ENCODE data around the gene KLHL18.

Gene KLHL18

GRCh38 chr3:47342812-47343211, 60.1 kb downstream of the KLHL18 start:
- TF ChIP-seq, protein P1, sequence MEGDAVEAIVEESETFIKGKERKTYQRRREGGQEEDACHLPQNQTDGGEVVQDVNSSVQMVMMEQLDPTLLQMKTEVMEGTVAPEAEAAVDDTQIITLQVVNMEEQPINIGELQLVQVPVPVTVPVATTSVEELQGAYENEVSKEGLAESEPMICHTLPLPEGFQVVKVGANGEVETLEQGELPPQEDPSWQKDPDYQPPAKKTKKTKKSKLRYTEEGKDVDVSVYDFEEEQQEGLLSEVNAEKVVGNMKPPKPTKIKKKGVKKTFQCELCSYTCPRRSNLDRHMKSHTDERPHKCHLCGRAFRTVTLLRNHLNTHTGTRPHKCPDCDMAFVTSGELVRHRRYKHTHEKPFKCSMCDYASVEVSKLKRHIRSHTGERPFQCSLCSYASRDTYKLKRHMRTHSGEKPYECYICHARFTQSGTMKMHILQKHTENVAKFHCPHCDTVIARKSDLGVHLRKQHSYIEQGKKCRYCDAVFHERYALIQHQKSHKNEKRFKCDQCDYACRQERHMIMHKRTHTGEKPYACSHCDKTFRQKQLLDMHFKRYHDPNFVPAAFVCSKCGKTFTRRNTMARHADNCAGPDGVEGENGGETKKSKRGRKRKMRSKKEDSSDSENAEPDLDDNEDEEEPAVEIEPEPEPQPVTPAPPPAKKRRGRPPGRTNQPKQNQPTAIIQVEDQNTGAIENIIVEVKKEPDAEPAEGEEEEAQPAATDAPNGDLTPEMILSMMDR (IDR thresholded peaks at IDR 0.05; ENCODE audit: unreplicated experiment in 3 of 3) = no peak
- Mint-ChIP-seq H3K36me3 (ENCODE audit: low read depth) (peaks cover 44% of the 10 kb centered on the region), H3K27me3 (ENCODE audit: low read depth) (no peaks in the 10 kb centered on the region), H3K4me1 (peaks cover 6% of the 10 kb centered on the region), H3K4me3 (no peak overlapping the region), H3K27ac (no peak overlapping the region), H3K9me3 (no peaks in the 10 kb centered on the region)

DNA sequence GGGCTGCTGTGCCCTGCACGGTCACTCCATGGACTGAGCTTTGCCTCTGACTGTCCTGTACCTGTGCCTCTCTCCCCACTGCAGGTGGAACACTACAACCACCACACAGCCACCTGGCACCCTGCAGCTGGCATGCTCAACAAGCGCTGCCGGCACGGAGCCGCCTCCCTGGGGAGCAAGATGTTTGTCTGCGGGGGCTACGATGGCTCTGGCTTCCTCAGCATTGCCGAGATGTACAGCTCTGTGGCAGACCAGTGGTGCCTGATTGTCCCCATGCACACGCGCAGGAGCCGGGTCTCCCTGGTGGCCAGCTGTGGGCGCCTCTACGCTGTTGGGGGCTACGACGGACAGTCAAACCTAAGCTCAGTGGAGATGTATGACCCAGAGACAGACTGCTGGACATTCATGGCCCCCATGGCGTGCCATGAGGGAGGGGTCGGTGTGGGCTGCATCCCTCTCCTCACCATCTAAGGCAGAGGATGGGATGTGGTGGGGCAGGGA, 60.8 kb downstream of the KLHL18 start:
- Mint-ChIP-seq H3K36me3 (ENCODE audit: low read depth) (peaks cover 38% of the 10 kb centered on the region), H3K4me1 (peaks cover 6% of the 10 kb centered on the region), H3K9me3 (no peaks in the 10 kb centered on the region), H3K27ac (no peak overlapping the region), H3K27me3 (ENCODE audit: low read depth) (no peaks in the 10 kb centered on the region), H3K4me3 (no peak overlapping the region)
- TF ChIP-seq, protein P1 (IDR thresholded peaks at IDR 0.05; ENCODE audit: unreplicated experiment in 3 of 3) = no peak

- H3K9me3 Mint-ChIP-seq = no peaks in the 10 kb centered on the region
- TF ChIP-seq, protein P1 (IDR thresholded peaks at IDR 0.05; ENCODE audit: unreplicated experiment in 3 of 3) = no peak
- no peak overlapping the region for H3K4me3 Mint-ChIP-seq
- no peak overlapping the region for H3K27ac Mint-ChIP-seq
- H3K27me3 Mint-ChIP-seq (ENCODE audit: low read depth) = no peaks in the 10 kb centered on the region
- H3K4me1 Mint-ChIP-seq = peaks cover 4% of the 10 kb centered on the region
- H3K36me3 Mint-ChIP-seq (ENCODE audit: low read depth) = peaks cover 27% of the 10 kb centered on the region
Measured at GRCh38 chr3:47344971-47345370, 62.2 kb downstream of the KLHL18 start.

- Mint-ChIP-seq H3K27ac (peak overlapping the region in 1 of 3 experiments; percentile 28), H3K27me3 (ENCODE audit: low read depth) (no peaks in the 10 kb centered on the region), H3K9me3 (no peaks in the 10 kb centered on the region), H3K4me3 (no peak overlapping the region), H3K36me3 (ENCODE audit: low read depth) (peaks cover 19% of the 10 kb centered on the region), H3K4me1 (no peaks in the 10 kb centered on the region)
- TF ChIP-seq, protein P1 (IDR thresholded peaks at IDR 0.05; ENCODE audit: unreplicated experiment in 3 of 3) = no peak
Measured at GRCh38 chr3:47347217-47347801, 64.6 kb downstream of the KLHL18 start.

- Mint-ChIP-seq H3K4me1 (no peaks in the 10 kb centered on the region), H3K9me3 (no peaks in the 10 kb centered on the region), H3K27me3 (ENCODE audit: low read depth) (no peaks in the 10 kb centered on the region), H3K4me3 (no peak overlapping the region), H3K27ac (no peak overlapping the region), H3K36me3 (ENCODE audit: low read depth) (peaks cover 18% of the 10 kb centered on the region)
- TF ChIP-seq, protein P1 (IDR thresholded peaks at IDR 0.05; ENCODE audit: unreplicated experiment in 3 of 3) = no peak
Measured at GRCh38 chr3:47348411-47349154, 65.8 kb downstream of the KLHL18 start.
